H1 (cell line): ENCODE results near the gene GIMD1.

Experiments used
- CBX5 ChIP-seq: fragments of 300-800, 300-1000 bp; sonication (generic); IDR thresholded peaks from 2 replicates; pipeline ENCODE4 v1.7.1; 2016; ENCODE audit warnings: antibody characterized with exemption, low read length, low read depth
- CTCF ChIP-seq, 3 experiments: IDR thresholded peaks; 1 replicate in 2 of 3; 2 replicates in 1 of 3; pipeline versions ENCODE4 v1.5.1 to v1.6.1; 2011; ENCODE audit warnings: low read length in 3 of 3, mild to moderate bottlenecking in 3 of 3, inconsistent platforms in 2 of 3, low read depth in 1 of 3, moderate library complexity in 1 of 3; ENCODE audit not compliant: insufficient read depth in 1 of 3; ENCODE audit errors: control extremely low read depth in 1 of 3
- EP300 ChIP-seq, 2 experiments: IDR thresholded peaks; 1 replicate in 1 of 2; 2 replicates in 1 of 2; pipeline ENCODE4 v1.6.1; 2011 to 2012; ENCODE audit warnings: low read depth in 2 of 2, low read length in 2 of 2, mild to moderate bottlenecking in 2 of 2, borderline replicate concordance in 1 of 2, inconsistent platforms in 1 of 2, moderate library complexity in 1 of 2
- EZH2 ChIP-seq: fragments of 200-600 bp; sonication (generic); IDR thresholded peaks from 2 replicates; pipeline ENCODE4 v1.7.1; 2012; ENCODE audit warnings: low read depth, mild to moderate bottlenecking, moderate library complexity, low read length, inconsistent platforms; ENCODE audit not compliant: severe bottlenecking
- POLR2A ChIP-seq, 2 experiments: IDR thresholded peaks; 1 replicate in 1 of 2; 2 replicates in 1 of 2; pipeline ENCODE4 v1.6.1; 2011; ENCODE audit warnings: low read depth in 2 of 2, low read length in 2 of 2, mild to moderate bottlenecking in 2 of 2; ENCODE audit errors: control extremely low read depth in 1 of 2
- POLR2AphosphoS5 ChIP-seq: IDR thresholded peaks from 2 replicates; pipeline ENCODE4 v1.6.1; 2011; ENCODE audit warnings: low read depth, low read length
- RAD21 ChIP-seq, 2 experiments: IDR thresholded peaks in 1 of 2; conservative IDR thresholded peaks in 1 of 2; 2 replicates each; pipeline ENCODE4 v1.6.1; 2011; ENCODE audit warnings: low read depth in 2 of 2, low read length in 2 of 2, improper control_type of control experiment in 1 of 2, inconsistent platforms in 1 of 2, mild to moderate bottlenecking in 1 of 2, moderate library complexity in 1 of 2
- SIN3A ChIP-seq, 2 experiments: IDR thresholded peaks in 1 of 2; conservative IDR thresholded peaks in 1 of 2; 2 replicates each; pipeline ENCODE4 v1.6.1; 2011 to 2012; ENCODE audit warnings: low read length in 2 of 2, improper control_type of control experiment in 1 of 2, low read depth in 1 of 2, mild to moderate bottlenecking in 1 of 2
- SIRT6 ChIP-seq: IDR thresholded peaks from one replicate; pipeline ENCODE4 v1.7.1; 2012; ENCODE audit warnings: low read length, inconsistent platforms
- SIX5 ChIP-seq: IDR thresholded peaks from 2 replicates; pipeline ENCODE4 v1.6.1; 2011; ENCODE audit warnings: mild to moderate bottlenecking, low read depth, low read length
- SRF ChIP-seq: IDR thresholded peaks from 2 replicates; pipeline ENCODE4 v1.6.1; 2011; ENCODE audit warnings: mild to moderate bottlenecking, low read depth, low read length, moderate library complexity
- TAF1 ChIP-seq: IDR thresholded peaks from 2 replicates; pipeline ENCODE4 v1.6.1; 2011; ENCODE audit warnings: mild to moderate bottlenecking, low read depth, low read length
- YY1 ChIP-seq: IDR thresholded peaks from 2 replicates; pipeline ENCODE4 v1.6.1; 2011; ENCODE audit warnings: low read depth, mild to moderate bottlenecking, low read length

GRCh38 chr4:106362086-106362825, 6.3 kb downstream of the GIMD1 start:
- TF ChIP-seq CTCF (IDR thresholded peaks at IDR 0.05; ENCODE audit: control extremely low read depth in 1 of 3, insufficient read depth in 1 of 3, low read depth in 1 of 3, low read length in 3 of 3) (no peak), POLR2A (IDR thresholded peaks at IDR 0.05; ENCODE audit: control extremely low read depth in 1 of 2, low read depth in 2 of 2, low read length in 2 of 2) (no peak), EZH2 (no peak), SRF (no peak), POLR2AphosphoS5 (no peak), SIRT6 (no peak), CBX5 (no peak), TAF1 (no peak), YY1 (no peak), RAD21 (IDR thresholded peaks at IDR 0.05 in 1 of 2, conservative IDR thresholded peaks at IDR 0.05 in 1 of 2; ENCODE audit: low read depth in 2 of 2, low read length in 2 of 2) (no peak), SIN3A (conservative IDR thresholded peaks at IDR 0.05 in 1 of 2, IDR thresholded peaks at IDR 0.05 in 1 of 2; ENCODE audit: low read depth in 1 of 2, low read length in 2 of 2) (no peak), EP300 (IDR thresholded peaks at IDR 0.05; ENCODE audit: borderline replicate concordance in 1 of 2, low read depth in 2 of 2, low read length in 2 of 2) (no peak), SIX5 (no peak)
